Measurements from ENCODE around the gene NAV3.

- TF ChIP-seq CTCF (IDR thresholded peaks at IDR 0.05) (no peak), POLR2A (IDR thresholded peaks at IDR 0.05) (no peak)
Measured at GRCh38 chr12:78002878-78003277, 172.2 kb downstream of the NAV3 start.
